GM18502 (cell line): ENCODE measurements around the gene PRSS2.

ENCODE experiments used
- ATAC-seq: cut with Tn5 transposase; IDR thresholded peaks from one replicate; pipeline ENCODE4 v1.9.1; 2021; ENCODE audit warnings: mild to moderate bottlenecking; ENCODE audit not compliant: unreplicated experiment, poor library complexity

PRSS2 gene

GRCh38 chr7:142784716-142785115, 13.9 kb downstream of the PRSS2 start:
- no peak for ATAC-seq

GRCh38 chr7:142785841-142786250, 15.1 kb downstream of the PRSS2 start:
- ATAC-seq = no peak

GRCh38 chr7:142787034-142787768, 16.4 kb downstream of the PRSS2 start:
- ATAC-seq = no peak

- ATAC-seq = no peak
These were observed 17.0 kb downstream of the PRSS2 start for GRCh38 chr7:142787783-142788182.

GRCh38 chr7:142788303-142789289, 17.8 kb downstream of the PRSS2 start:
- no peak for ATAC-seq

- no peak for ATAC-seq
These were observed 18.7 kb downstream of the PRSS2 start for GRCh38 chr7:142789441-142789840.

GRCh38 chr7:142790056-142790455, 19.3 kb downstream of the PRSS2 start:
- ATAC-seq = no peak

GRCh38 chr7:142790555-142790954, 19.8 kb downstream of the PRSS2 start:
- ATAC-seq = no peak

- ATAC-seq = no peak
These were observed 20.7 kb downstream of the PRSS2 start for GRCh38 chr7:142791502-142791901.

GRCh38 chr7:142792129-142792528, 21.4 kb downstream of the PRSS2 start:
- no peak for ATAC-seq

GRCh38 chr7:142792593-142792992, 21.8 kb downstream of the PRSS2 start:
- ATAC-seq = no peak

- ATAC-seq = no peak
These were observed 22.4 kb downstream of the PRSS2 start for GRCh38 chr7:142793156-142793555.

- ATAC-seq = no peak
These were observed 24.6 kb downstream of the PRSS2 start for GRCh38 chr7:142795339-142795863.

- ATAC-seq = no peak
These were observed 25.3 kb downstream of the PRSS2 start for GRCh38 chr7:142796001-142796500.

GRCh38 chr7:142796501-142797390, 26.0 kb downstream of the PRSS2 start:
- ATAC-seq = peak; percentile 48

GRCh38 chr7:142797391-142798377, 26.9 kb downstream of the PRSS2 start:
- peak; percentile 43 for ATAC-seq

GRCh38 chr7:142798451-142799436, 28.0 kb downstream of the PRSS2 start:
- no peak for ATAC-seq

- no peak for ATAC-seq
These were observed 28.7 kb downstream of the PRSS2 start for GRCh38 chr7:142799437-142799835.
